ENCODE results near the gene GCG. TPM values are rescaled to one million over a fixed set of nuclear protein-coding genes. Genes with fewer than 3 reads are reported as not detected.

Gene GCG
- total and polyA plus RNA-seq, 2 of the 8 experiments (the other 6 are each of a cell fraction or from before 2014, with no cell fraction given), result not detected

DNA sequence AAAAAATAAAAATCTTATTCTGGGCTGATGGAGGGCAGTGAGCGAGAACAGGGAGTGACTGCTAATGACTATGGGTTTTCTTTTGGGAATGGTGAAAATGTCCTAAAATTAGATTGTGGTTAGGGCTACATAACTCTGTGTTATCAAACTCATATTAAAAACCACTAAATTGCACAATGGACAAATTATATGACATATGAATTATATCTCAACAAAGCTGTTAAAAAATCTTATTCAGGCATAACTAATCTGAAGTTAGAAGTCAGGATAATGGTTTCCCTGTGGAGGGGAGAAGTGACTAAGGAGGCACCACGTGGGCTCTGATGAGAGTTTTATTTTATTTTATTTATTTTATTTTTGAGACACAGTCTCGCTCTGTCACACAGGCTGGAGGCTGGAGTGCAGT lies 45.9 kb downstream of the GCG start:
- no peak overlapping the region for H3K4me3 ChIP-seq (ENCODE audit: extremely low read depth in 1 of 4, insufficient read depth in 2 of 4, low read depth in 3 of 4, low read length in 4 of 4)
- no peaks in the 10 kb centered on the region for H3K79me1 ChIP-seq (ENCODE audit: low read depth, low read length)
- H4K5ac ChIP-seq (ENCODE audit: insufficient read length, low read depth, low read length), result no peak overlapping the region
- H3K9me3 ChIP-seq (ENCODE audit: insufficient read depth in 2 of 2, low read depth in 1 of 2, low read length in 1 of 2), result no peaks in the 10 kb centered on the region
- no peaks in the 10 kb centered on the region for H4K20me1 ChIP-seq (replicated peaks in 1 of 2; ENCODE audit: control insufficient read depth in 1 of 2, insufficient read depth in 2 of 2, low read length in 2 of 2)
- H3K4me2 ChIP-seq (ENCODE audit: insufficient read depth in 1 of 2, low read depth in 2 of 2, low read length in 2 of 2), result no peak overlapping the region
- H3K4ac ChIP-seq (replicated peaks; ENCODE audit: insufficient read length, low read depth, low read length), result no peak overlapping the region
- H2BK12ac ChIP-seq (ENCODE audit: low read depth, low read length), result no peak overlapping the region
- no peak overlapping the region for H2BK20ac ChIP-seq (ENCODE audit: low read length)
- no peak overlapping the region for H4K8ac ChIP-seq (ENCODE audit: extremely low read depth, insufficient read depth, low read length)
- ChIA-PET CTCF (ENCODE audit: partially characterized antibody) (interaction anchor here (1.2 kb wide), 1 partner anchor 529 kb away, joined by 3 read pairs; no protein-coding TSS in a partner anchor), POLR2A (ENCODE audit: partially characterized antibody) (no interaction called here)
- H4K91ac ChIP-seq (replicated peaks; ENCODE audit: insufficient read length, low read length), result no peak overlapping the region
- H3K79me2 ChIP-seq (ENCODE audit: control insufficient read depth in 1 of 2, insufficient read depth in 2 of 2, low read length in 2 of 2), result no peaks in the 10 kb centered on the region
- H3K27me3 ChIP-seq (replicated peaks in 1 of 4; ENCODE audit: control insufficient read depth in 3 of 4, extremely low read depth in 1 of 4, insufficient read depth in 3 of 4, low read length in 3 of 4), result no peaks in the 10 kb centered on the region
- DNase-seq (ENCODE audit: low read depth in 1 of 2, low spot score in 2 of 2) (no peak), FAIRE-seq (no peak)
- H2AFZ ChIP-seq (ENCODE audit: low read length), result no peak overlapping the region
- no peak overlapping the region for H3K18ac ChIP-seq (ENCODE audit: extremely low read depth, low read length)
- H3K14ac ChIP-seq (ENCODE audit: insufficient read length), result no peak overlapping the region
- H3K4me1 ChIP-seq (replicated peaks in 1 of 4; ENCODE audit: control insufficient read depth in 3 of 4, insufficient read depth in 4 of 4, low read length in 3 of 4), result no peaks in the 10 kb centered on the region
- H2BK5ac ChIP-seq (ENCODE audit: low read depth, low read length), result no peak overlapping the region
- H3K23ac ChIP-seq (ENCODE audit: insufficient read length), result no peak overlapping the region
- 84% methylated on average over 3 of the region's 3 CpGs; no CpG with 5 or more reads in 1 of the 2 experiments for WGBS, 2 experiments (ENCODE audit: extremely low coverage in 1 of 2, insufficient coverage in 1 of 2, insufficient read length in 1 of 2, insufficient replicate concordance in 2 of 2, low coverage in 1 of 2, low lambda C conversion rate in 2 of 2, missing lambda C conversion rate in 1 of 2)
- no peaks in the 10 kb centered on the region for H3K23me2 ChIP-seq (ENCODE audit: low read depth, low read length)
- H3K56ac ChIP-seq (replicated peaks; ENCODE audit: insufficient read length, low read depth, low read length), result no peak overlapping the region
- H3K36me3 ChIP-seq (ENCODE audit: control insufficient read depth in 2 of 4, insufficient read depth in 4 of 4, low read length in 3 of 4), result no peaks in the 10 kb centered on the region
- no peak overlapping the region for H2BK15ac ChIP-seq (ENCODE audit: low read length)
- no peak overlapping the region for H2AK5ac ChIP-seq (ENCODE audit: low read depth, low read length)
- H3K27ac ChIP-seq (ENCODE audit: low read depth, low read length), result no peak overlapping the region
- H3K9ac ChIP-seq (replicated peaks in 1 of 4; ENCODE audit: extremely low read depth in 1 of 4, low read depth in 3 of 4, low read length in 3 of 4), result no peak overlapping the region
- H2BK120ac ChIP-seq (replicated peaks; ENCODE audit: low read depth, low read length), result no peak overlapping the region
- TF ChIP-seq EZH2 (IDR thresholded peaks at IDR 0.05; ENCODE audit: low read depth, low read length, severe bottlenecking) (no peak), CTBP2 (IDR thresholded peaks at IDR 0.05; ENCODE audit: borderline replicate concordance, insufficient read depth, insufficient read length, low read length) (no peak), RXRA (IDR thresholded peaks at IDR 0.05; ENCODE audit: insufficient read depth, low read depth, low read length) (no peak), SAP30 (IDR thresholded peaks at IDR 0.05; ENCODE audit: insufficient read depth, insufficient replicate concordance, low read length) (no peak), TCF12 (IDR thresholded peaks at IDR 0.05; ENCODE audit: low read depth, low read length) (no peak), JUND (IDR thresholded peaks at IDR 0.05; ENCODE audit: low read length) (no peak), CEBPB (IDR thresholded peaks at IDR 0.05; ENCODE audit: low read depth, low read length) (no peak), KDM1A (IDR thresholded peaks at IDR 0.05; ENCODE audit: borderline replicate concordance, low read length) (no peak), KDM5A (IDR thresholded peaks at IDR 0.05; ENCODE audit: low read length) (no peak), ASH2L (IDR thresholded peaks at IDR 0.05; ENCODE audit: low read length) (no peak), HDAC2 (IDR thresholded peaks at IDR 0.05; ENCODE audit: borderline replicate concordance in 1 of 2, low read depth in 2 of 2, low read length in 2 of 2) (no peak), TEAD4 (IDR thresholded peaks at IDR 0.05; ENCODE audit: low read depth, low read length) (no peak), BACH1 (IDR thresholded peaks at IDR 0.05; ENCODE audit: low read length) (no peak), SP4 (IDR thresholded peaks at IDR 0.05; ENCODE audit: low read length) (no peak)

All from H1 (cell line).